Activated CD4-positive, alpha-beta T cell treated with anti-CD3 and anti-CD28 coated beads, Interleukin-2, amount 50 U/mL, for 16 hours (primary cell): ENCODE data around the gene NCAM1.

Source experiments
- DNase-seq: peaks from one replicate; pipeline ENCODE4 v3.0.0-alpha.2; 2020

The NCAM1 gene

DNA sequence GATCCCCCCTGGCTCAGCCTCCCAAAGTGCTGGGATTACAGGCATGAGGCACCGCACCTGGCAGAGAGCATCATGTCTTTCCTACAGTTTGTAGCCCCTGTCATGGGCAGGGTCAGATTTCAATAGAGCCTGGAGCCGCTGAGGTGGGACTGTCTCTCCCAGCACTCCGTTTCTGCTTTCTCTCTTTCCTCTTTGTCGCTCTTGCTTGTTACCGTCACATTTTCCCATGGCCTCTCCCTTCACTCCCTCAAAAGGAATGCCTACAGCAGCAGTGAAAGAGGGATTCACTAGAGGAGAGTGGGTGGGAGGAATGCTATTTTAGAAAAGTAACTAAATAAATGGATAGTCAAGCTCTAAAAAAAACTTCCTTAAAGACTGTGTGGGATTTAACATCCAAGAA, 216.5 kb downstream of the NCAM1 start:
- no peak for DNase-seq

DNA sequence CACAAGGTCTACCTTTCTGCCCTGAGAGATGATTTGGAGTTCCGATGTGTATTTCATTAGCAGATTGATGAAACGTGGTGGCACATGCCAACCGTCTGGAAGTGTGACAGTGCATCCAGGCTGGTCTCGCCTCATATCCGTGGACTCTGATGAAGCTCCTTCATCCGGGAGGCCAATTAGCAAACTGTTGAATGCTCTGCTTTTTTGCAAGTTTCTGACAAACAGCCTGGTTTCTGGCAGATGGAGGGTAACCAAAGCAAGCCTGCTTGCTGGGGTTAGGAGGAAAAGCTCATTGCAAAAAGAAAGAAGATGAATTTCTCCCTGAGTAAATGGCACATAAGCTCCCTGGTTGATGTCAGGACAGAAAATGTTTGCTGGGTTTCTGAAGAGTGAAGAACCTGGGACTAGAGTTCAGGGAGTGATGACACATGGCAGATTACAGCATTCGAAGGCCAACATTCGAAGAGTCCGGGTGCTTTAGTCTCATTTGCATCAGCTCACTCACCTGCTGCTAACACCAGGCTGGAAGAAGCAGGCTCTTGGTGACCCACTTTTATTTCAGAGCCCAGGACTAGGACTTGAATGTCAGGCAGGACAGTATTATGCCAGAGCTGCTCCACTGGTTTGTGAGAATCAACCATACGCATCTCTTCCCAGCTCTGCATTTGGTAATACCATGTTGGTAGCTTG, 217.3 kb downstream of the NCAM1 start:
- DNase-seq, result no peak

DNA sequence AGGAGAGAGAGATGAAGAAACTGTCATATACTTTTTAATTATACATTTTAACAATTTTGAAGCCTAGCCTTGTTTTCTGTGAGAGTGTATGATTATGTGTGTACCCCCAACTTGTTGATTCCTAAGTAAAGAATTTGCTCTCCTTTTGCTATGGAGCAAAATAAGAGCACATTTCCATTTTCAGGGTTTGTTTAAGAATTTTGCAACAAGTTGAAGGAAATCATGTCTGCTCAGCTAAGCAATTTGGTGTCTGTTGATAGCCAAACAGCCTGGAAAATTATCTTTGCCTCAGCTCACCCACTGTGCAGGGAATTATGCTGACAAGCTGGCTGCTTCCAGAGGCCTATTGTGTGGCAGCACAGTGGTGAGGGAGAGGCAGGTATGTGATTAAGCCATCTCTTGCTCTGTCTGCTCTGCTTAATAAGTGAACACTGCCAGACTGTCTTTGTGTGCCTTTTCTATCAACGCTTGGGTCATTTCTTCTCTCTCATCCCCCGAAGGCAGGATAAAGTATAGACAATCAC, 218.0 kb downstream of the NCAM1 start:
- no peak for DNase-seq

DNA sequence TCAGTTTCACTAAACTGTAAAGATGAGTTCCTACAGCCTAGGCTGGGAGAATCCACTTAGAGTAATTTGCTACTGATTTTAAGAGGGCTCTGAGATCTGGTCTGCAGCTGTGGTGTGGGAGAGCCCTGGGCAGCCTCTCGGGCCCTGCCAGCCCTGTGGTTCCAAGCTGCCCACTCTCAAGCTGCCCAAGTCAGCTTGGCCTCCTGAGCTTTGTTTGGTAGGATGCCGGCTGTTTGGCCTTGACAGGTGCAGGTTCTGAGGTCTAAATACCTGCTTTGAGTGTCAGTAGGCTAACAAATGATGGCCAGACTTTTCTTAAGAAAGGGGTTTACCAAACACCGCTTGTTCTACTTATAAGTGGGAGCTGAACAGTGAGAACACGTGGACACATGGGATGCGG, 219.9 kb downstream of the NCAM1 start:
- DNase-seq, result no peak

DNA sequence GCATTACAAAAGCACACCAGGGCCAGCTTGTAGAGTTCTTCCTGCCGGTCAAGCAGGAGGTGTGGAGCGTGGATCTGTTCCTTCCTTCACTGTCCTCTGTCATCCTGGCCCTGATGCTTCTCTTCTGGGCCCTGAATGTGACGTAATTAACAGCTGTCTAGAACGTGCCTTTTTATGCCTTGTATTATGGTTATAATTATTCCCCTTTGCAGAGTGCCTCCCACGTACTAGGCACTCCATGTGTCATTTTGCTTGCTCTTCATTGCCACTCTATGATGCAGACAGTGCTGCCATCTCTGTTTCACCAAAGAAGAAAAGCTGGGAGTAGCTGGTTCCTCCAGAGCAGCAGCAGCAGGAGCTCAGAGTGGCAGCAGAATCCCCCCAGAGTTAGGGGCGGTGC, 221.1 kb downstream of the NCAM1 start:
- no peak for DNase-seq

DNA sequence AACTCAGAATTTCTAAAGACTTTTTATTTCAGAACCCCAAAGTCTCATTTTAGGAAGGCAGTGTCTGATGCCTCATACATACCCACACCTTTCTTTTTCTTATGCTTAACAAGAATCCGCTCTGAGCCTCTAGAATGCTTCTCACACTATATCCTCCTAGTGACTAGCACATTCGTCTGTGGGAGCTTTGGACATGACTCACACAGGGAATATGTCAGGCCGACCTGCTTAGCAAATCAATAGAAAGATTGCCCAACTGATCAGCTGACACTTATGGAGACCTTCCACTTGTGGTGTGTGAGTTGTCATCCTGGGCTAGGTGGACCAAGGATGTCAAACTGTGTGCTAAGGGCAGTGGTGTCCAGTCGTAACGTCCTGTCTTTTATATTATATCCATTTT, 223.3 kb downstream of the NCAM1 start:
- DNase-seq, result no peak

DNA sequence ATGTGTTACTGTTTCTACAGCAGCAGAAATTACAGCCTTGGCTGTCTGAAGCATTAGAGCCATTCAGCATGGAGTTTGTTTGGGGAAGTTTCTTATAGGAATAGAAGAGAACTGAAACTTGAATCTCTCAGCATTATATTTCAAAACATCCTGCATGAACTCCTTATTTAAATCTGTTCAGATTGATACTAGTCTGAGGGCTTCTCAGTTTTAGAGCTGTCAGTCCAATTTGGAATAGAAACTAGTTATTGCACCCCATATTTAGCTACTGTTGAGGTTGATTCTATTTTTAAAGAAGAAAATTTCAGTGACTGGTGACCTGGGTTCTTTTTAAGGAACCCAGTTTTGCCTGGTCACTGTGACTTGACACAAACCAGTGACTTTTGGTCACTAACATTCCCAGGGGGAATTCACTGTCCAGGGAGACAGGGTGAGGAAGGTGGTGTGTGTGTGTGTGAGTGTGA, 227.2 kb downstream of the NCAM1 start:
- no peak for DNase-seq

DNA sequence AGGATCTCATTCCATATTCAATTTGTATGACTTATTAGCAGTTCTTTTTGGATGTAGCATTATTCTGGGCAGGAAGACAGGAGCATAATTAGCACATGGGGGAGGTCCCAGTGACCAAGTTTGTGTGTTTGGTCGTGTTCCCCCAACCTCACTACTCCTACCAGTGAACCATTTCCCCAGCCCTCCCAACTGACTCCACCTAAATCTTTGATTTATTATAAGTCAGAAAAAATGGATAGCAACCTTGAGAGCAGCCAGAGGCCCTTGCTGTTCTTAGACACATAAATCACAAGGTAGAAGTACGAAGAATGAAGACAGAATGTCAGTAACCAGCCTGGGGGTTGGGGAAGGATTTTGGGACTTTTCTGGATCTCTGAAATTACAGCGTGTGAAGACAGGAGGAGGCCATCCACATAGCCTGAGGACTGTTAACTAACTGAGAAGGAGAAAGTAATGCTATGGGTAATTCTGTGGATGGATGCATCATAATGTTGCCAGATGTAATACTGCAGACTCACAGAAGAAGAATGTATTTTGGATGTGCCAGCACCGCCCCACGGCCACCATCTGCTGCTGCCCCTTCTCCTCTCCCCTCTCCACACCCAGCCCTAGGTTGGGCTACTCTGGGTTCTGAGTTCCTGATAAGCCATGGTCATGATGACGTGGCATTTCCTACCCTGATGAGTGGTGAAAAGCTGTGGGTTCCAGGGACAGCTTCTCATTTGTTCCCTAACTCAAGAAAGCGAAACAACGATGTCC, 228.9 kb downstream of the NCAM1 start:
- no peak for DNase-seq

DNA sequence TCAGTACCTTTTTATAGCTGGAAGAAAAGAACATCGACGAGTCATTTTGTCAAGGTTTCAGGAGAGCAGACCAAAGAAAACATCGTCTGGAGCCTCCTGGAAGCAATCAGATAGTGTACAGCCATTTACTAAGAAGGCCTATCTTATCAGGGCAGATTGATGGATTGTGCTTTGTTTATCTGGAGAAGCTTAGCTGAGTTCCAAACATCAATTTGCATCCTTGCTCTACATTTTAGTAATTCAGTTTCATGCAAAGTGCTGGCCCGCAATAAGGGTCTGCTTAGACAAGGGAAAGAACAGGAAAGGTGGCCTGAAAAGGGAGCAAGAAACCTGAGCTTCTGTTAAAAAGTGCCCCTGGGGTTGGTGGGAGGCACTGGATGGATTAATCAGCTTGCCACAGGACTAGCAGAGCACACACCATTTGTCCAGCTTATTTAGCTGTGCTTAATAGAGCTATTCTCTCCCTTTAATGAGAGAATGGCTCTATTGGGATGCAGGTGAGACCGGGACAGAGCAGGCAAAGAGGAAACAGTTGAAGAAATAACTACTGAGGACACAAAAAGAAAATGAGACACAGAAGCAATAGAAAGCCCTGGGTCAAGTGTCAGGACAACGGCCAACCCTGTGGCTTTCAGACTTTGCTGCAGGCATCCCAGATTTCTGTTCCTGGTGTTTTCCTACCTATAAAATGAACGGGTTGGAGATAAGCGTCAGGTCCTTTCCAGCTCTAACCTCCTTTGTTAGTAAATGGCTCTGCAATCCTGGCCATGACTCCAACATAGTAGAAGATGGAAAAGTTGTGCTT, 231.1 kb downstream of the NCAM1 start:
- DNase-seq, result no peak

DNA sequence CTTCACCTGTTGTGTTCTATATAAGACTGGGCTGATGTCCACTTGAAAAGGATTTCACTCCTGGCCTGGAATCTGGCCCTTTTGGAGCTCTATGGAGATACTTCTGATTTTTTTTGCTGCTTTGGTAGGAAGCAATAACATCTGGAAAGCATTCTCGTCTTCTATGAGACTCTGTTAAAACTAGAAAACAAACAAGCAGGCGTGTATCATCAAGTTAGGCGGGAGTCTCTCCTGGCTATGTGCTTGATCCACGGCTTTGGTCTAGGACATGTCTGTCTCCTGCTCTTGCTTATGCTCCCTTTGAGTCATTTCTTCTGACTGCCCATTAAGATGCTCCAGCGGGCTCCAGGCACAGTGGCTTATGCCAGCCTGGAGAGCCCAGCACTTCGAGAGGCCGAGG, 231.8 kb downstream of the NCAM1 start:
- DNase-seq, result no peak

DNA sequence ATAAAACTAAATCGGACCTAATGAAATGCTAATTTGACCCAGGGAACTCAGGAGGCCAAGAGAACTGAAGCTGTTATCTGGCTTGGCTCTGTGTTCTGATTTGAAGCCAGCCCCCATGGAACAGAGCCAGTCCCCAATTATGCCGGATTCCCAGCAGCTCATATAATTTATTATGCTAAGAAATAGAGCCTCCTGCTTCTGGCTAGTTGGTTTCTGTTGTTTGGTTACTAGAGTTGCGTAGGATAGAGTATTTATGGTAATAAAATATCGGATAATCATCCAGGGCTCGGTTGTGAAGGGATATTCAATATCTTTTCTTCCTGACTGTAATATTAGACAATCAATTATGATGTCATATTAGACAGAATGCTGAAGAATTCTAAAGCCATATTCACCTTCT, 232.7 kb downstream of the NCAM1 start:
- DNase-seq, result no peak

DNA sequence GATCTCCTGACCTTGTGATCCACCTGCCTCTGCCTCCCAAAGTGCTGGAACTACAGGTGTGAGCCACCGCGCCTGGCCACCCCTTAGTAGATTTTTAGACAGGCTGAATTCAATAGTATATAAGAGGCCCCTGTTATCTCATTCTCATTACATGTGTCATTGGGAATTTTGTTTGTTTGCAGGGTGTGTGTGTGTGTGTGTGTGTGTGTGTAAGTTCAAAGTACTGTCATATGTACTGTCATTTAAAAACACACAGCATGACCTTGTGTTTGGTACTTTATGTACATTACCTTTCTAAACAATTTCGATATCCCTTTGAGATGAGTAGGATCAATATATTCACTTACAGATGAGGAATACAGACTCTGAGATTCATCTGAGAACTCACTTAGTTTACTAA, 234.5 kb downstream of the NCAM1 start:
- DNase-seq, result no peak

DNA sequence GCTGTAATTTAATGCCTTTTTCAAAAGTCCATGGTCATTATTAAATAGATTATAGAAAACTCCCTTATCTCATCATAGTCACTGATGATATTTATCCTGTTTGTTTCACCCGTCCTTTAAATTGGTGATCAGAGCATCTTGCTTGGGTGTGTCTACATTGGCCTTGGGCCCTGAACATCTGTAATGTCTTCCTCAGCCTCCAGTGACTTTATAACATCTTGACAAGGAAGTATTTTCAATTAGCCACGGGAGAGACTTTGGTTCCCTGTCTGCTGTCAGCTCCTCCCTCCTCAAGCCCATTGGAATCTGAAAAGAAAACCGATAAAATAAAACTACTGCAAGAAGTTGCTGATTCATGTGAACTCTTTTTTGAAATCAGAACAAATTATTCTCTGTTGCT, 236.2 kb downstream of the NCAM1 start:
- DNase-seq, result no peak

DNA sequence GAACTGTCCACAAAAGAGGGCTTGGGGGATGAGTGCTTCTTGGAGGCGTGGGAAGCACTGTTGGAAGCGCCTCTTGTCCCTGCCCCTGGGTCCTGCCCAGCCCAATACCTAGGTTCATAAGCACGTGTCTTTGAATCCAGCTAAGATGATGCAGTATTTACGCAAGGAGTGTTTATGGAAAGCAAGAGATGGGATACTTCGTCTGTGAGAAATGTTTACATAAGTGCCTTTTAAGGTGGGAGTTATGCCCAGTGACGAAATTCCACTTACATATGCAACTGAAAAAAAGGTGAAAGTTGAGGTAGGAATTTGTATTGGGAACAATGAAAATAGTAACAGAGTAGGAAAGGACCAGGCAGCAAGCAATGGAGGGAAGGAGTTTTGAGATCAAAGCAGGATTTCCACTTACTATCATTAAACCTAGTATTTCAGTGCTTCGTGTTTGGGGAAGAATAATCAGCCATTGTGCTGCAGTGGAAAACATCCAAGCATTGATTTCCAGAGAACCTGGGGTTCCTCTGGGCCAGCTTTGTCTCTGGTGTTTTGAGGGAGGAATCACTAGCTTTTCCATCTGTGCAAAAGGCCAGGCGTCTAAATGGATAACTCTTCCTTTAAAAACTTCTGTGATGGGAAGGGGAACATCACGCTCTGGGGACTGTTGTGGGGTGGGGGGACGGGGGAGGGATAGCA, 237.9 kb downstream of the NCAM1 start:
- DNase-seq, result no peak

DNA sequence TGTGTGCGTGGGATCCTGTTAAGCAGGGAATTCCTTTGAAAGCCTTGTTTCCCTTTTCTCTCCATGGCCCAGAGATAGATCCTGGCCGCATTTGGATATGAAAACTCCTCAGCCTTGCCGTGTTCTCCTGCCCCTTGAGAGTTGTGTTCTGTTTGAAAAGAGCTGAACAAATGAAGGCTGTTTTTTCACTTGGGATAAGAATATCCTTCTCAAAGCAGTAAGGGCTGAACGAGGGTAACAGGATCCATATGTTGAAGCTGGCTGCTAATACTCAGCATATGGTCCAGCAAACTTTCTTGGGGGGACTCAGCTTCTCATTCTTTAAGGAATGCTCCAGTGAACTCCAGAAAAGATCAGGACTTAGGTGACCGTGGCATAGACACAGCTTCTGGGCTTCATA, 238.6 kb downstream of the NCAM1 start:
- DNase-seq, result no peak

DNA sequence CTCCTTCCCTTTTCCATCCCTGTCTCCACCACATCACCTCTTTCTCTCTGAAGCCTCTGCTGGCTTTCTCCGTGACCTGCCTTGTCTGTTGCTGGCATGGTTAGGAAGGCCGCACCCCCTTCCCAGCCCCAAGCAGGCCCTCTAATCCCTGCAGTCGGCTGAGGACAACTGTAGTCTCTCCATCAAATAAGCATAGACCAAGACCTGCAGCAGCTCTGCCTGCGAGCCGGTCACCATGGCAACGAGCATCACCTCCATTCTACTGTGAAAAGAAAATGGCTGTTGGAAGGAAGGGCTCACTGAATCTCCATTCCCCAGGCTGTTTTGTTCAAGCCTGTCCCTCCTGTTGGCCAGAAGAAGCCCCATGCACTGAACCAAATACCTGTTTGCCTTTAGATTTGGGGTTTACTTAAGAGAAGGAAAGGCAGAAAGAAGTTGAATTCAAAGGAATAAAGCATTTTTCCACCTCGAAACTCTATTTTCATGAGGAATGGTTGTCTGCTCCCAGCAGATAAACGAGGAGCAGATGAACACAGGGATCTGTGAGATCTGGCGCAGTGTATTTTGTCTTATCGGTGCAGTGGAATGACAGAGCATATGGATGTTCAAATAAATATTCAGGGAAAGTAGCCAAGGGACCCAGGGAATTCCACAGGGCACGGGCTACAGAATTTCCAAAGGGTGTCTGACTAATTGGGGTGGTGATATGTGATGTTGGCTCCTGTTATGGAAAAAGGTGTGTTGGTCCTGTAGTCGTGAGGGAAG, 240.0 kb downstream of the NCAM1 start:
- DNase-seq, result no peak

DNA sequence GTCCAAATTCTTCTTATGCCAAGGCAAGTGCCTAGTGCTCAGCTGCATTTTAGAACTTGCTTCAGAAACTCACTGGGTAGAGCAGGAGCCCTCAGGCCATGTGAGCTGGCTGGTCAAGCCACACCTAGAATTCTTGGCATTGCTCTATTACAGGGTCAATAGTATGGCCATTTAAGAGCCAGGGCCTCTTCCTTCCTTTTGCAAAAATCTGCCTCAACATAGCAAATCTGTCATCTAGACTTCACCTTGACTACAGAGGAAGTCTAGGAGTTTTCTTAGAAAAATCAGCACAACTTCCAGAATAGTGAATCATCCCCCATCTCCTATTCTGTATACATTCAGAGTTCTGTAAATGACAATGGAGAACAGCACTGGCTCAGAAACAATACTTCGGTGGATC, 241.2 kb downstream of the NCAM1 start:
- DNase-seq, result no peak

DNA sequence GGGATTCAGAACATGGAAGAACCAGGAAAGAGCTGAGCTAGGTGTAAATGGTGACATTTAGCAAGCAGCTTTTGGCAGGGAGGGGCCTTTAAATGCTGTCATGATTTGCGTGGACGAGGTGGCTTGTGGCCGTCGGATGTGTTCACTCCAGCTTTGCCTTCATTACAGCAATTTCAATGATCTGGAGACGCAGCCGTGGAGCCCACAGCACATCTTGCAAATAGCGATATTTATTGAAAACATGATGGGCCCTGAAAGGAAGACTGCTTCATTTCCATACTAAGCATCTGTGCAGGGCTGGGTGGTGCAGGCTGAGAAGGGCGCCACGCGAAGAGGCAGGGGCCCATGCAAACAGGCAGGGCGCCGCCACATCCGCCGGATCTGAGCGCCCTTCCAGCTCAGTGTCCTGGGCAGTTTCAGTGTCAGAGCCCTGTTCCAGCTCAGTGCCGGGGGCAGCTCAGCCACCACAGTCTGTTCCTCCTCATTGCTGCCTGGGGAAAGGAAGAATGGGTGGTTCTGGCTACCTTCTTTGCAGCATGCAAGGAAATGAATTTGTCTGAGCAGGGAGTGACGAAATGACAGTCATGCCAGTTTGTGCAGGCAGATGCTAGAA, 242.0 kb downstream of the NCAM1 start:
- DNase-seq, result no peak

DNA sequence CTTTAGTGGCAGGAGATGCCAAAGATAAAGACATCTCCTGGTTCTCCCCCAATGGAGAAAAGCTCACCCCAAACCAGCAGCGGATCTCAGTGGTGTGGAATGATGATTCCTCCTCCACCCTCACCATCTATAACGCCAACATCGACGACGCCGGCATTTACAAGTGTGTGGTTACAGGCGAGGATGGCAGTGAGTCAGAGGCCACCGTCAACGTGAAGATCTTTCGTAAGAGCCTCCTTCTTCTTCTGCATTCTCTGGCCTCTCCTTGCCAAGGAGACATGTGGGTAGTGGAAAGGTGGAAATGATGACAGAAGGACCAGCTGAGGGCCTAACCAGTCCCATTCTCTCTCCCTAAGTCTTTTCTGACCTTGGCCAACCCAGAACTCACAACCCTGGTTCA, 243.1 kb downstream of the NCAM1 start:
- DNase-seq, result no peak

DNA sequence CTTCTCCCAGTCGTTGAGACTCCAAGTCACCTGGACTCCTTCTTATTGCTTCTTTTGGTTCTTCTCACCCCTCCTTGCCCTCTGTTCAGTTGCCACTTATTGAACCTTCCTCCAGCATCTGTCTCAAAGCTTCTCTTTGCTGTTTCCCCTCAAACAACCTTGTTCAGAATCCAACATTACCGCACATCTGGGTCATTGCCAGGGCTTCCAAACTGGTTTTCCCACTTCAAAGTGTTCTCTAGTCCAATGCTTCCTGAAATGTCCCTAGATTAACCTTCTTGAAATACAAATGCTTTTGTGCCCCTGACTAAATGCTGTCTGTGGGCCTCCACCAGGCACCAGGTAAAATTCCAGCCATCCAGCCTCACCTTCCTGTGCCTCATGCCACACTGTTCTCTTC, 252.3 kb downstream of the NCAM1 start:
- no peak for DNase-seq

DNA sequence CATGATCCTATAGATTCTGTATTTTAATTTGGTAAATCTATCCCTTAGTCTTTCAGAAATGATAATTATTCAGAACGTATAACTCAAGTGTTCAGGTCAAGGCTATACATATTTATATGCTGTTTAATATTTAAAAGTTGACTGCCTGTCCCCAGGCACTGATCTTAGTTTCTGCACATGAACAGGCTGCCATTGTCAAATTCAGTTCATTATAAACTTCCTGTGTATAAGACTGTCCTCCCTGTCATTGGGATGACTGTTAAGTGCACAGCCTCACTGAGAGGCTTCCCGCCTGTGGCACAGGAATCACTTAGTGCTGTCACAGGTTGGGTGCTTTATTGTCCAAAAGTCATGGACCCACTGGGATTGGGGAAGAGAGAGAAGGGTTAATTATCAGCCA, 261.0 kb downstream of the NCAM1 start:
- no peak for DNase-seq

DNA sequence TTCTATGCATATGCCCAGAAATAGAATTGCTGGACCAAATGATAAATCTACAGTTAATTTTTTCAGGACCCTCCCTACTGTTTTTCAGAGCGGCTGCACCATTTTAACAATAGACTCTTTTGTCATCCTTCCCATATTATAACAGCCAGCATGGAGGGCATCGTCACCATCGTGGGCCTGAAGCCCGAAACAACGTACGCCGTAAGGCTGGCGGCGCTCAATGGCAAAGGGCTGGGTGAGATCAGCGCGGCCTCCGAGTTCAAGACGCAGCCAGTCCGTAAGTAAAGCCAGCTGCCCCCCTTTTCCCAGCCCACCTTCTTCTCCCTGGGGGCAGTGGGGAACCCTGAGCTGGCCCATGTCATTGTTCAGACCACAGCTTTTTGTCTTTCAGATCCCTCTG, 273.7 kb downstream of the NCAM1 start:
- DNase-seq, result no peak
